ENCODE data around the gene GPR61. TPM values are rescaled to one million over a fixed set of nuclear protein-coding genes. Genes with fewer than 3 reads are reported as not detected.

Gene GPR61
- total and polyA plus RNA-seq, 11 donors = 0.08 to 0.72 (median 0.16) TPM; not detected in 4

DNA sequence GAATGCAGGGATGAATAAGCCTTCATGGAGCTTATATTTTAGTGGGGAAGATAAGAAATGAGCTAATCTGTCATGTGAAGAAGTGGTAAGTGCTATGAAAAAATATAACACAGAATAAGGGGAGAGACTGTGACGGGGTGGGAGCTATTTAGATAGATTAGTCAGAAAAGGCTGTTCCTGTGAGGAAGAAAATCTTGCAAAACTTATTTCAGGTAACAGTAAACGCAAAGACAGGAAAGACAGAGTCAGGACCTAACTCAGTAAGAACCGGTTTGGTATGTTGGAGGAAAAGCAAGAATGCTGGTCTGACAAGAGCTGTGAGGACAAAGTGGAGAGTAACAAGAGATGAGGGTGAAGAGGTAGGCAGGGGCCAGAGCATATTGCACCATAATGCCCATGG, 30.7 kb downstream of the GPR61 start:
- no peak for TF ChIP-seq POLR2A (IDR thresholded peaks at IDR 0.05)
- TF ChIP-seq, protein P1, sequence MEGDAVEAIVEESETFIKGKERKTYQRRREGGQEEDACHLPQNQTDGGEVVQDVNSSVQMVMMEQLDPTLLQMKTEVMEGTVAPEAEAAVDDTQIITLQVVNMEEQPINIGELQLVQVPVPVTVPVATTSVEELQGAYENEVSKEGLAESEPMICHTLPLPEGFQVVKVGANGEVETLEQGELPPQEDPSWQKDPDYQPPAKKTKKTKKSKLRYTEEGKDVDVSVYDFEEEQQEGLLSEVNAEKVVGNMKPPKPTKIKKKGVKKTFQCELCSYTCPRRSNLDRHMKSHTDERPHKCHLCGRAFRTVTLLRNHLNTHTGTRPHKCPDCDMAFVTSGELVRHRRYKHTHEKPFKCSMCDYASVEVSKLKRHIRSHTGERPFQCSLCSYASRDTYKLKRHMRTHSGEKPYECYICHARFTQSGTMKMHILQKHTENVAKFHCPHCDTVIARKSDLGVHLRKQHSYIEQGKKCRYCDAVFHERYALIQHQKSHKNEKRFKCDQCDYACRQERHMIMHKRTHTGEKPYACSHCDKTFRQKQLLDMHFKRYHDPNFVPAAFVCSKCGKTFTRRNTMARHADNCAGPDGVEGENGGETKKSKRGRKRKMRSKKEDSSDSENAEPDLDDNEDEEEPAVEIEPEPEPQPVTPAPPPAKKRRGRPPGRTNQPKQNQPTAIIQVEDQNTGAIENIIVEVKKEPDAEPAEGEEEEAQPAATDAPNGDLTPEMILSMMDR (IDR thresholded peaks at IDR 0.05) = no peak
- no peaks in the 10 kb centered on the region for H3K9me3 ChIP-seq
- ATAC-seq = peak; percentile 53 to 77 (median 72)
- H3K4me1 ChIP-seq = peaks cover 0 to 95% (median 70%) of the 10 kb centered on the region in 12 donors
- no peak for DNase-seq
- 27 to 43% (median 38%) methylated on average over 3 of the region's 3 CpGs for WGBS, 4 donors
- H3K27ac ChIP-seq = peak overlapping the region in 10 of 12 donors; percentile 0 to 58 (median 28)
- H3K27me3 ChIP-seq = no peaks in the 10 kb centered on the region
- intact Hi-C loops (cut with DNase I) = no loop called here
- H3K36me3 ChIP-seq = peaks cover 0 to 15% (median 0%) of the 10 kb centered on the region in 9 donors
- no peak overlapping the region for H3K4me3 ChIP-seq

DNA sequence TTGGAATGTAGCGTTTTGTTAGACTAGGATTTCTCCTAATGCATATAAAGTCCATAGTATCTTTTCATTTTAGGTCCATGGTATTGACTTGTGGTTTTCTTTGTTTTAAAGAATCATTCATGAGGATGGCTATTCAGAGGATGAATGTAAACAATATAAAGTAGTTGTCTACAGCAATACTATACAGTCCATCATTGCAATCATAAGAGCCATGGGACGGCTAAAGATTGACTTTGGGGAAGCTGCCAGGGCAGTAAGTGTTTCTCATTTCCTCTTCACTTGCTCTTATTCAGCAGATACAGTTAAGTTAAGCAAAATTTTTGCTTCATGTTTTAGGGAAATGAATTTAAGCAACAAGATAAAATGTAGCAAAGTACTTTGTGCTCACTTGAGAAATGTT, 34.1 kb downstream of the GPR61 start:
- DNase-seq (no peak), ATAC-seq (peak in 3 of 4 donors; percentile 37 to 62 (median 47))
- 56 to 64% (median 58%) methylated on average over 2 of the region's 2 CpGs for WGBS, 4 donors
- Histone ChIP-seq H3K27me3 (no peaks in the 10 kb centered on the region), H3K27ac (peak overlapping the region in 1 of 12 donors; percentile 77), H3K4me1 (peaks cover 0 to 73% (median 40%) of the 10 kb centered on the region in 12 donors), H3K36me3 (peaks cover 0 to 45% (median 20%) of the 10 kb centered on the region in 9 donors), H3K9me3 (no peaks in the 10 kb centered on the region), H3K4me3 (no peak overlapping the region)
- intact Hi-C loops (cut with DNase I) = no loop called here
- TF ChIP-seq, protein P1 (IDR thresholded peaks at IDR 0.05) = no peak
- no peak for TF ChIP-seq POLR2A (IDR thresholded peaks at IDR 0.05)

DNA sequence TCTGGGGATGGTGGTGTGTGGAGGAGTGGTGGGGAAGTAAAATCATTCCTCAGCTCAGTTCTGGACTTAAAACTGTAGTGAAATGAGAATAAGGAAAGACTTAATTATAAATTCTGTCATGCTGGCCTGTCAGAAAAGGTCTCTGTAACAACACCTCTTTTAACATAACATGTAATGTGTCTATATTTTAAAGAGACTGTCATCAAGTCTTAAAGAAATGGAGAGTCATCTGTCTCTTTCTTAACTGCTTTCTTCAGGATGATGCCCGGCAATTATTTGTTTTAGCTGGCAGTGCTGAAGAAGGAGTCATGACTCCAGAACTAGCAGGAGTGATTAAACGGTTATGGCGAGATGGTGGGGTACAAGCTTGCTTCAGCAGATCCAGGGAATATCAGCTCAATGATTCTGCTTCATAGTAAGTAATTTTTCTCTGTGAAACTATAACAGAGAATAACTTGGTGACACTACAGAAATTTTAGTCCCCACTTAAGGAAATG, 39.3 kb downstream of the GPR61 start:
- 70 to 86% (median 79%) methylated on average over 3 of the region's 3 CpGs for WGBS, 4 donors
- Histone ChIP-seq H3K36me3 (peaks cover 0 to 94% (median 68%) of the 10 kb centered on the region in 9 donors), H3K4me1 (peaks cover 0 to 27% (median 15%) of the 10 kb centered on the region in 12 donors), H3K9me3 (no peaks in the 10 kb centered on the region), H3K4me3 (no peak overlapping the region), H3K27ac (peak overlapping the region in 1 of 12 donors; percentile 3), H3K27me3 (no peaks in the 10 kb centered on the region)
- DNase-seq (no peak), ATAC-seq (no peak)
- TF ChIP-seq, protein P1 (IDR thresholded peaks at IDR 0.05) = no peak
- TF ChIP-seq POLR2A (IDR thresholded peaks at IDR 0.05) = no peak
- intact Hi-C loops (cut with DNase I) = no loop called here

DNA sequence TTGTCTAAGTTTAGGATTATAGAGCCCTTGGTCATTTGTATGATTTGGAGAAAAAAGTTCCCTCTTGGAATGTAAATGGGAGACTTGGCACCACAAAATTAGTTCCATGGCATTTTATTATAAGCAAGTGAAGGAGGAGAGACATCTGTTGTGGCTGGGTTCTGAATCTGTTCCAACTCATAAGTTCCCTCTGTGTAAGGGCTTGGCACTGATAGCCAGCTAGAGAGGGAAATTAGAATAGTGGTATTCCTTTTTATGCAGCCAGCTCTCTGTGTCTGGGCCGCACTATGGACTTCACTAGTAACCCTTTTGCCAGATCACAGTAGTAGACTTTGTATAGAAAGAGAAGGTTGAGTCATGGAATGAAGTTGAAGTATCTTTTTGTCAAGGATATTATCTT, 39.8 kb downstream of the GPR61 start:
- intact Hi-C loops (cut with DNase I) = no loop called here
- H3K27ac ChIP-seq = no peak overlapping the region
- ATAC-seq = peak; percentile 37 to 84 (median 78)

More for the DNA sequence above, 39.8 kb downstream of the GPR61 start:
- no peaks in the 10 kb centered on the region for H3K27me3 ChIP-seq
- H3K4me3 ChIP-seq = no peak overlapping the region
- 40 to 66% (median 49%) methylated on average over 1 of the region's 1 CpG for WGBS, 4 donors
- DNase-seq = peak in 1 of 5 donors; percentile 14
- peaks cover 0 to 94% (median 73%) of the 10 kb centered on the region in 9 donors for H3K36me3 ChIP-seq
- TF ChIP-seq, protein P1 (IDR thresholded peaks at IDR 0.05) = no peak
- TF ChIP-seq POLR2A (IDR thresholded peaks at IDR 0.05) = no peak
- peaks cover 0 to 22% (median 10%) of the 10 kb centered on the region in 12 donors for H3K4me1 ChIP-seq
- no peaks in the 10 kb centered on the region for H3K9me3 ChIP-seq

Measured in heart left ventricle (tissue), 16 donors.